ENCODE results near the gene CPA4.

CPA4 gene

GRCh38 chr7:130288829-130289228, 4.1 kb upstream of the CPA4 start:
- no peak overlapping the region for H3K4me3 ChIP-seq (ENCODE audit: low read depth, low read length)
- TF ChIP-seq CTCF (IDR thresholded peaks at IDR 0.05; ENCODE audit: low read depth, low read length) (no peak), MAX (IDR thresholded peaks at IDR 0.05; ENCODE audit: low read depth, low read length) (no peak), MYC (IDR thresholded peaks at IDR 0.05; ENCODE audit: low read depth, low read length) (no peak), POLR2A (IDR thresholded peaks at IDR 0.05; ENCODE audit: extremely low read depth, insufficient read length) (no peak)
- DNase-seq (ENCODE audit: low read depth): peak; percentile 15

- TF ChIP-seq POLR2A (IDR thresholded peaks at IDR 0.05; ENCODE audit: extremely low read depth, insufficient read length) (no peak), MYC (IDR thresholded peaks at IDR 0.05; ENCODE audit: low read depth, low read length) (no peak), CTCF (IDR thresholded peaks at IDR 0.05; ENCODE audit: low read depth, low read length) (no peak), MAX (IDR thresholded peaks at IDR 0.05; ENCODE audit: low read depth, low read length) (no peak)
- no peak overlapping the region for H3K4me3 ChIP-seq (ENCODE audit: low read depth, low read length)
- DNase-seq (ENCODE audit: low read depth): no peak
Observed at GRCh38 chr7:130289478-130289877, 3.5 kb upstream of the CPA4 start.

GRCh38 chr7:130290745-130291144, 2.2 kb upstream of the CPA4 start:
- no peak for DNase-seq (ENCODE audit: low read depth)
- H3K4me3 ChIP-seq (ENCODE audit: low read depth, low read length): no peak overlapping the region
- TF ChIP-seq MAX (IDR thresholded peaks at IDR 0.05; ENCODE audit: low read depth, low read length) (no peak), CTCF (IDR thresholded peaks at IDR 0.05; ENCODE audit: low read depth, low read length) (no peak), POLR2A (IDR thresholded peaks at IDR 0.05; ENCODE audit: extremely low read depth, insufficient read length) (no peak), MYC (IDR thresholded peaks at IDR 0.05; ENCODE audit: low read depth, low read length) (no peak)

GRCh38 chr7:130293521-130293920, 560 bp downstream of the CPA4 start:
- TF ChIP-seq CTCF (IDR thresholded peaks at IDR 0.05; ENCODE audit: low read depth, low read length) (no peak), MAX (IDR thresholded peaks at IDR 0.05; ENCODE audit: low read depth, low read length) (no peak), POLR2A (IDR thresholded peaks at IDR 0.05; ENCODE audit: extremely low read depth, insufficient read length) (no peak), MYC (IDR thresholded peaks at IDR 0.05; ENCODE audit: low read depth, low read length) (no peak)
- no peak overlapping the region for H3K4me3 ChIP-seq (ENCODE audit: low read depth, low read length)
- DNase-seq (ENCODE audit: low read depth): no peak

GRCh38 chr7:130294314-130294713, 1.4 kb downstream of the CPA4 start:
- 0 out of 2 replicates have a peak, but pooled peaks have one; percentile 9 for TF ChIP-seq MAX (IDR thresholded peaks at IDR 0.05; ENCODE audit: low read depth, low read length)
- no peak for TF ChIP-seq POLR2A (IDR thresholded peaks at IDR 0.05; ENCODE audit: extremely low read depth, insufficient read length)
- H3K4me3 ChIP-seq (ENCODE audit: low read depth, low read length): no peak overlapping the region
- peak; percentile 43 for DNase-seq (ENCODE audit: low read depth)

- DNase-seq (ENCODE audit: low read depth): no peak
- TF ChIP-seq MAX (IDR thresholded peaks at IDR 0.05; ENCODE audit: low read depth, low read length) (no peak), CTCF (IDR thresholded peaks at IDR 0.05; ENCODE audit: low read depth, low read length) (no peak), POLR2A (IDR thresholded peaks at IDR 0.05; ENCODE audit: extremely low read depth, insufficient read length) (no peak), MYC (IDR thresholded peaks at IDR 0.05; ENCODE audit: low read depth, low read length) (no peak)
- H3K4me3 ChIP-seq (ENCODE audit: low read depth, low read length): no peak overlapping the region
Observed at GRCh38 chr7:130296221-130296951, 3.4 kb downstream of the CPA4 start.
